Pancreas (tissue), 10 donors: ENCODE data around the gene FAM170B. TPM values are rescaled to one million over a fixed set of nuclear protein-coding genes. Genes with fewer than 3 reads are reported as not detected.

ENCODE experiments used
- ATAC-seq, 4 donors: fragments of 200-7000 bp; cut with Tn5 transposase; one replicate each; pipeline versions ENCODE4 v1.8.0 to v1.9.1; 2020; ENCODE audit warnings: mild to moderate bottlenecking in 4 of 4, moderate library complexity in 4 of 4
- DNase-seq, 6 donors: peaks; one replicate each; pipeline ENCODE4 v3.0.0-alpha.2; 2020
- FAIRE-seq: peaks from 2 replicates; lab custom pipeline; 2012; peaks lifted over from hg19 to GRCh38; lab: Jason Lieb, UNC
- H3K27ac ChIP-seq, 4 donors: fragments of 200-600 bp; sonication (generic); 1 replicate in 3 of 4; 2 replicates in 1 of 4; pipeline versions ENCODE4 v1.5.0 to v1.8.0; 2020
- H3K27me3 ChIP-seq, 4 donors: fragments of 200-600 bp; one replicate each; pipeline ENCODE4 v1.8.0; 2021
- H3K36me3 ChIP-seq, 3 donors: fragments of 200-600 bp; sonication (generic) in 1 of 3; one replicate each; pipeline versions ENCODE4 v1.5.0 to v1.8.0; 2020 to 2021
- H3K4me1 ChIP-seq, 3 donors: fragments of 200-600 bp; one replicate each; pipeline ENCODE4 v1.8.0; 2021
- H3K4me3 ChIP-seq, 4 donors: fragments of 200-600 bp; sonication (generic) in 2 of 4; one replicate each; pipeline versions ENCODE4 v1.5.0 to v1.8.0; 2020 to 2021
- H3K9me3 ChIP-seq, 4 donors: fragments of 200-600 bp; one replicate each; pipeline ENCODE4 v1.8.0; 2021
- WGBS, 2 donors: extraction: QIAGEN DNeasy Blood & Tissue Kit; methylation state at CpG; one replicate each; pipeline ENCODE4 v1.1.7; 2013; 5-methylcytosine and 5-hydroxymethylcytosine counted together
- intact Hi-C, 3 donors: fragments of 100-400 bp; cut with DNase I; formaldehyde crosslinking; loops; one replicate each; pipeline versions ENCODE4 v1.11.1 to v1.14.2; 2022
- polyA plus RNA-seq, 2 donors: library from polyadenylated mRNA; stranded (reverse); fragments of 200-250 nt; gene quantifications; one replicate each; pipeline ENCODE4 v1.2.3, GENCODE V29; 2013
- total RNA-seq, 6 donors: library from RNA; stranded (reverse); fragmentation: NEBNext Ultra II Directional in 4 of 6; extraction: Animal tissue kit (Norgen Biotek cat#: 25700) in 4 of 6; gene quantifications; one replicate each; pipeline versions ENCODE4 v1.2.1 to v1.2.4, GENCODE V29; 2021 to 2023
- TF ChIP-seq, protein P1 (sequence below), 4 donors: fragments of 200-600 bp; sonication (generic) in 3 of 4; IDR thresholded peaks; one replicate each; pipeline versions ENCODE4 v1.5.0 to v1.8.0; 2021; ENCODE audit warnings: antibody characterized with exemption in 4 of 4
- donor health status: healthy with polysubstance abuse.
- donor health status: DM: no; HTN: no; CAD: no; lungs with moderate emphysema.
- donor health status: DM: no; HTN: no; CAD: no.
- donor health status: control.
- donor health status: control.
- donor health status: Bipolar disorder and iron deficiency.
- donor health status: DM: yes; HTN: yes; CAD: no.
- donor health status: DM: no; HTN: no; CAD: no.
- donor health status: DM: no; HTN: no; CAD: no.
- donor health status: DM: yes; HTN: yes; CAD: no.

The FAM170B gene
- total and polyA plus RNA-seq, 8 donors = not detected

DNA sequence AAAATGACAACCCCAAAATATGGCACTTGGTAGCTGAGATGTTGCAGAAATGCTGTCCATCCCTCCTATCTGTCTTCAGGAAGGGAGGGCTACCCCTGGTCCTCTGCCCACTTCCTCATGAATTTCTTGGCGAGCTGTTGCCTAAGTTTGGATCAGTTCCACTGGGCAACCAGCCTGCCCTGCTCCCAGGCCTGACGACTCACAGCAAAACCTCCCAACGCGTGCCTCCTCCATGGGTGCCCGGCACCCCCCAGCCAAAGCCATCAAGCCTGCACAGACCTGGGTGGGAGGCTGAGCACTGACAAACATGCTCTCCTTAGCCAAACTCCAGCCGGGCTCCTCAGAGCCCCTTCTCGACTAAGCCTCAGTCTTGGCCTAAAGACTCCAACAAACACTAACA is 27.4 kb downstream of the FAM170B start:
- DNase-seq (peak in 2 of 6 donors; percentile 25 to 45), ATAC-seq (peak; percentile 55 to 79 (median 67)), FAIRE-seq (no peak)
- Histone ChIP-seq H3K27ac (no peak overlapping the region), H3K36me3 (no peaks in the 10 kb centered on the region), H3K4me1 (peaks cover 0 to 3% (median 0%) of the 10 kb centered on the region in 3 donors), H3K9me3 (no peaks in the 10 kb centered on the region), H3K27me3 (peaks cover 0 to under 1% (median 0%) of the 10 kb centered on the region in 4 donors), H3K4me3 (no peak overlapping the region)
- 42 to 51% methylated on average over 7 of the region's 7 CpGs for WGBS, 2 donors
- intact Hi-C loops = no loop called here
- TF ChIP-seq, protein P1, sequence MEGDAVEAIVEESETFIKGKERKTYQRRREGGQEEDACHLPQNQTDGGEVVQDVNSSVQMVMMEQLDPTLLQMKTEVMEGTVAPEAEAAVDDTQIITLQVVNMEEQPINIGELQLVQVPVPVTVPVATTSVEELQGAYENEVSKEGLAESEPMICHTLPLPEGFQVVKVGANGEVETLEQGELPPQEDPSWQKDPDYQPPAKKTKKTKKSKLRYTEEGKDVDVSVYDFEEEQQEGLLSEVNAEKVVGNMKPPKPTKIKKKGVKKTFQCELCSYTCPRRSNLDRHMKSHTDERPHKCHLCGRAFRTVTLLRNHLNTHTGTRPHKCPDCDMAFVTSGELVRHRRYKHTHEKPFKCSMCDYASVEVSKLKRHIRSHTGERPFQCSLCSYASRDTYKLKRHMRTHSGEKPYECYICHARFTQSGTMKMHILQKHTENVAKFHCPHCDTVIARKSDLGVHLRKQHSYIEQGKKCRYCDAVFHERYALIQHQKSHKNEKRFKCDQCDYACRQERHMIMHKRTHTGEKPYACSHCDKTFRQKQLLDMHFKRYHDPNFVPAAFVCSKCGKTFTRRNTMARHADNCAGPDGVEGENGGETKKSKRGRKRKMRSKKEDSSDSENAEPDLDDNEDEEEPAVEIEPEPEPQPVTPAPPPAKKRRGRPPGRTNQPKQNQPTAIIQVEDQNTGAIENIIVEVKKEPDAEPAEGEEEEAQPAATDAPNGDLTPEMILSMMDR (IDR thresholded peaks at IDR 0.05) = no peak

DNA sequence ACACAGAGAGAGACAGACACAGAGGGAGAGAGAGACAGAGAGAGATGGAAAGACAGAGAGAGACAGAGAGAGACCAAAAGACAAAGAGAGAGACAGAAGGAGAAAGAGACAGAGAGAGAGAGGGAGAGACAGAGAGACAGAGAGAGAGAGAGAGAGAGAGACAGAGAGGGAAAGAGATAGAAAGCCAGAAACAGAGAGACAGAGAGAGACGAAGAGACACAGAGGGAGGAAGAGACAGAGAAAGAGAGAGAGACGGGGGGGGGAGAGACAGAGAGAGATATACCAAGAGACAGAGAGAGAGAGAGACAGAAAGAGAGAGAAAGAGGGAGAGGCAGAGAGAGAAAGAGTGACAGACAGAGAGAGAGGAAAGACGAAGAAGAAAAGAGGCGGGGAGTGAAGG is 28.7 kb downstream of the FAM170B start:
- 77 to 85% methylated on average over 4 of the region's 4 CpGs for WGBS, 2 donors
- ATAC-seq = no peak
- intact Hi-C loops = no loop called here

DNA sequence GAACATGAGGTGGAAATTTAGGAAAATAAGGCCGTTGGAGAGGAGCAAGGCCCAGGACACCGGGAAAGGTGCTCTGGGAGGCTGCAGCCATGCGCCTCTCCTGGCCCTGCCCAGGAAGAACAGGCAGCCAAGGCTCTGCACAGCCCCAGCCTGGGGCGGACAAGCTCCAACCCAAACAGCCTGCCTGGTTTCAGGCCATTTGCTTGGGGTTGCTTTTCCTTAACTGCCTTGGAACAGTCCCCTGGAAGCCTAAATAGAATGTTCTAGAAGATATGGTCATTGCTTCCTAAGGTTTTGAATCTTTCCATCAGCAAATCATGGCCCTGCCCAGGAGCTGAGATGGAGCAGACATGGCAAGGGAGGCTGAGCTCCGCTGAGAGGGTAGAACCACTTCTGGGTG is 29.5 kb downstream of the FAM170B start:
- Histone ChIP-seq H3K4me3 (no peak overlapping the region), H3K9me3 (no peaks in the 10 kb centered on the region), H3K27ac (no peak overlapping the region), H3K36me3 (no peaks in the 10 kb centered on the region), H3K4me1 (peaks cover 0 to 3% (median 0%) of the 10 kb centered on the region in 3 donors), H3K27me3 (peaks cover 0 to 3% (median 0%) of the 10 kb centered on the region in 4 donors)
- ATAC-seq (no peak), DNase-seq (no peak), FAIRE-seq (no peak)
- TF ChIP-seq, protein P1 (IDR thresholded peaks at IDR 0.05) = no peak
- intact Hi-C loops = no loop called here
- 81 to 88% methylated on average over 5 of the region's 5 CpGs for WGBS, 2 donors

More for the DNA sequence above, 28.7 kb downstream of the FAM170B start:
- no peak for FAIRE-seq
- no peak overlapping the region for H3K27ac ChIP-seq
- TF ChIP-seq, protein P1 (IDR thresholded peaks at IDR 0.05) = no peak
- H3K4me3 ChIP-seq = no peak overlapping the region
- no peaks in the 10 kb centered on the region for H3K9me3 ChIP-seq
- peaks cover 0 to 3% (median 0%) of the 10 kb centered on the region in 4 donors for H3K27me3 ChIP-seq
- H3K4me1 ChIP-seq = peaks cover 0 to 3% (median 0%) of the 10 kb centered on the region in 3 donors
- DNase-seq = no peak
- H3K36me3 ChIP-seq = no peaks in the 10 kb centered on the region

DNA sequence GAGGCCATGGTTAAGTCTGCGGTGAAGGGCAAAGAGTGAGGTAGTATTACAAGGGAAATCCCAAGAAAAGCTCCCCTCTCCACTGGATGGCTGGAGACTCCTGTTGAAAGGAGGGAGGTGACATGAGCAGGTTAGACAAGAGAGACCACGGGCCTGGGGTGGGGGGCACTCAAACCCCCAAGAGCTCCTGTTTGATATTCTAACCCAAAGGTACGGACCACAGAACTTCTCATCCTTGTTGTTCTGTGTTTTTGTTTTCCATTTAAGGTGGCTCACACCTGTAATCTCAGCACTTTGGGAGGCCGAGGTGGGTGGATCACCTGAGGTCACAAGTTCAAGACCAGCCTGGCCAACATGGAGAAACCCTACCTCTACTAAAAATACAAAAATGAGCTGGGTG is 30.1 kb downstream of the FAM170B start:
- 81 to 85% methylated on average over 4 of the region's 4 CpGs for WGBS, 2 donors
- FAIRE-seq (no peak), ATAC-seq (no peak), DNase-seq (no peak)
- peaks cover 0 to 3% (median 0%) of the 10 kb centered on the region in 3 donors for H3K4me1 ChIP-seq
- H3K9me3 ChIP-seq = no peaks in the 10 kb centered on the region
- H3K4me3 ChIP-seq = no peak overlapping the region
- H3K36me3 ChIP-seq = no peaks in the 10 kb centered on the region
- H3K27me3 ChIP-seq = peaks cover 0 to 3% (median 0%) of the 10 kb centered on the region in 4 donors
- TF ChIP-seq, protein P1 (IDR thresholded peaks at IDR 0.05) = no peak
- intact Hi-C loops = no loop called here
- no peak overlapping the region for H3K27ac ChIP-seq

DNA sequence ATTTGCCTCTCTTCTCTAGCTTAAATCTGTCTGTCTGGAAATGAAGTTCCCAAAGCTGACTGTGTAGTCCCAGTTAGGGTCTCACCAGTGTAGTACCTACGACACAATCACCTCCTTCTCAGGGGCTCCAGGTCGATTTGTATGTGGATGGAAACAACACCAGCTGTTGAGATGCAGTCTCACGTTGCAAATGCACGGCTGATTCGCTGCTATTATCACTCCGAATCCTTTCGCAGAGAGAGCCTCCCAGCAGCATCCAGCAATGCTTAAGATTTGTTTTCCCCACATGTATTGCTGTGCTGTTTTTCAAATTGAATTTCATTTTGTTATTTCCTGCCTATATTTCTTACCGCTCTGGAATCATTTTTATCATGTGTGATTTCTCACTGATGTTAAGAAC is 34.8 kb downstream of the FAM170B start:
- 47 to 54% methylated on average over 8 of the region's 8 CpGs for WGBS, 2 donors
- FAIRE-seq = no peak
- no peak overlapping the region for H3K27ac ChIP-seq
- H3K36me3 ChIP-seq = no peaks in the 10 kb centered on the region
- H3K4me1 ChIP-seq = no peaks in the 10 kb centered on the region
- TF ChIP-seq, protein P1 (IDR thresholded peaks at IDR 0.05) = no peak
- peaks cover 0 to 3% (median 0%) of the 10 kb centered on the region in 4 donors for H3K27me3 ChIP-seq
- intact Hi-C loops = no loop called here
- H3K9me3 ChIP-seq = no peaks in the 10 kb centered on the region
- DNase-seq = no peak
- H3K4me3 ChIP-seq = no peak overlapping the region
- ATAC-seq = no peak
